ENCODE data around the gene GRB10. TPM values are rescaled to one million over a fixed set of nuclear protein-coding genes. Genes with fewer than 3 reads are reported as not detected.

The GRB10 gene
- total and polyA plus RNA-seq, 2 of the 8 experiments (the other 6 are each of a cell fraction or from before 2014, with no cell fraction given) = 35.7 to 97.0 TPM

GRCh38 chr7:50618281-50618680 lies 164.4 kb downstream of the GRB10 start:
- peaks cover 6 to 20% (median 15%) of the 10 kb centered on the region in 4 experiments for H3K36me3 ChIP-seq (ENCODE audit: control insufficient read depth in 2 of 4, insufficient read depth in 4 of 4, low read length in 3 of 4)
- FAIRE-seq = no peak

More at GRCh38 chr7:50618281-50618680, 164.4 kb downstream of the GRB10 start:
- H3K27ac ChIP-seq (ENCODE audit: low read depth, low read length) = no peak overlapping the region
- H3K9ac ChIP-seq (replicated peaks in 1 of 4; ENCODE audit: extremely low read depth in 1 of 4, low read depth in 3 of 4, low read length in 3 of 4) = no peak overlapping the region
- no peak for DNase-seq (ENCODE audit: low read depth in 1 of 2, low spot score in 2 of 2)
- no peaks in the 10 kb centered on the region for H3K23me2 ChIP-seq (ENCODE audit: low read depth, low read length)
- H2BK5ac ChIP-seq (ENCODE audit: low read depth, low read length) = no peak overlapping the region
- no peaks in the 10 kb centered on the region for H3K79me2 ChIP-seq (ENCODE audit: control insufficient read depth in 1 of 2, insufficient read depth in 2 of 2, low read length in 2 of 2)
- H4K8ac ChIP-seq (ENCODE audit: extremely low read depth, insufficient read depth, low read length) = no peak overlapping the region
- WGBS, 2 experiments (ENCODE audit: extremely low coverage in 1 of 2, insufficient coverage in 1 of 2, insufficient read length in 1 of 2, insufficient replicate concordance in 2 of 2, low coverage in 1 of 2, low lambda C conversion rate in 2 of 2, missing lambda C conversion rate in 1 of 2) = 85% methylated on average over 5 of the region's 5 CpGs; no CpG with 5 or more reads in 1 of the 2 experiments
- peaks cover 2 to 5% of the 10 kb centered on the region in 2 experiments for H4K20me1 ChIP-seq (replicated peaks in 1 of 2; ENCODE audit: control insufficient read depth in 1 of 2, insufficient read depth in 2 of 2, low read length in 2 of 2)
- H4K5ac ChIP-seq (ENCODE audit: insufficient read length, low read depth, low read length) = no peak overlapping the region
- no peak overlapping the region for H2AFZ ChIP-seq (ENCODE audit: low read length)
- no peak overlapping the region for H3K4ac ChIP-seq (replicated peaks; ENCODE audit: insufficient read length, low read depth, low read length)
- TF ChIP-seq CHD2 (IDR thresholded peaks at IDR 0.05; ENCODE audit: low read length) = no peak
- TF ChIP-seq ASH2L (IDR thresholded peaks at IDR 0.05; ENCODE audit: low read length) = no peak
- no peak for TF ChIP-seq NRF1 (IDR thresholded peaks at IDR 0.05; ENCODE audit: low read depth, low read length)
- no peak for TF ChIP-seq ATF2 (IDR thresholded peaks at IDR 0.05; ENCODE audit: low read length)
- TF ChIP-seq SIX5 (IDR thresholded peaks at IDR 0.05; ENCODE audit: low read depth, low read length) = no peak
- no peak for TF ChIP-seq RNF2 (IDR thresholded peaks at IDR 0.05; ENCODE audit: borderline replicate concordance, low read depth, low read length, missing control alignments, poor library complexity, severe bottlenecking)
- no peak overlapping the region for H2BK15ac ChIP-seq (ENCODE audit: low read length)
- H3K79me1 ChIP-seq (ENCODE audit: low read depth, low read length) = peaks cover 4% of the 10 kb centered on the region; the same call in 1 of the 2 replicates
- no peak overlapping the region for H2AK5ac ChIP-seq (ENCODE audit: low read depth, low read length)
- H2BK12ac ChIP-seq (ENCODE audit: low read depth, low read length) = no peak overlapping the region
- no peak overlapping the region for H4K91ac ChIP-seq (replicated peaks; ENCODE audit: insufficient read length, low read length)
- no peak overlapping the region for H3K4me2 ChIP-seq (ENCODE audit: insufficient read depth in 1 of 2, low read depth in 2 of 2, low read length in 2 of 2)
- H3K14ac ChIP-seq (ENCODE audit: insufficient read length) = no peak overlapping the region
- H3K23ac ChIP-seq (ENCODE audit: insufficient read length) = no peak overlapping the region
- ChIA-PET POLR2A (ENCODE audit: partially characterized antibody) (no interaction called here), CTCF (ENCODE audit: partially characterized antibody) (interaction anchor here (0.8 to 5.6 kb wide), 5 partner anchors 12 to 61 kb away, joined by 3 to 56 read pairs (median 6); no protein-coding TSS in a partner anchor)
- no peaks in the 10 kb centered on the region for H3K9me3 ChIP-seq (ENCODE audit: insufficient read depth in 2 of 2, low read depth in 1 of 2, low read length in 1 of 2)
- H3K4me3 ChIP-seq (ENCODE audit: extremely low read depth in 1 of 4, insufficient read depth in 2 of 4, low read depth in 3 of 4, low read length in 4 of 4) = no peak overlapping the region
- no peak overlapping the region for H2BK20ac ChIP-seq (ENCODE audit: low read length)
- H2BK120ac ChIP-seq (replicated peaks; ENCODE audit: low read depth, low read length) = no peak overlapping the region
- no peaks in the 10 kb centered on the region for H3K27me3 ChIP-seq (replicated peaks in 1 of 4; ENCODE audit: control insufficient read depth in 3 of 4, extremely low read depth in 1 of 4, insufficient read depth in 3 of 4, low read length in 3 of 4)
- H3K56ac ChIP-seq (replicated peaks; ENCODE audit: insufficient read length, low read depth, low read length) = no peak overlapping the region
- no peak overlapping the region for H3K18ac ChIP-seq (ENCODE audit: extremely low read depth, low read length)
- no peaks in the 10 kb centered on the region for H3K4me1 ChIP-seq (replicated peaks in 1 of 4; ENCODE audit: control insufficient read depth in 3 of 4, insufficient read depth in 4 of 4, low read length in 3 of 4)

Data from H1 (cell line).